ENCODE measurements around the gene TRIM65. TPM values are rescaled to one million over a fixed set of nuclear protein-coding genes. Genes with fewer than 3 reads are reported as not detected.

Gene TRIM65
- total and polyA plus RNA-seq, 2 of the 13 experiments (the other 11 are each of a cell fraction or from before 2014, with no cell fraction given): 10.3 to 22.4 TPM

- TF ChIP-seq, protein P1, sequence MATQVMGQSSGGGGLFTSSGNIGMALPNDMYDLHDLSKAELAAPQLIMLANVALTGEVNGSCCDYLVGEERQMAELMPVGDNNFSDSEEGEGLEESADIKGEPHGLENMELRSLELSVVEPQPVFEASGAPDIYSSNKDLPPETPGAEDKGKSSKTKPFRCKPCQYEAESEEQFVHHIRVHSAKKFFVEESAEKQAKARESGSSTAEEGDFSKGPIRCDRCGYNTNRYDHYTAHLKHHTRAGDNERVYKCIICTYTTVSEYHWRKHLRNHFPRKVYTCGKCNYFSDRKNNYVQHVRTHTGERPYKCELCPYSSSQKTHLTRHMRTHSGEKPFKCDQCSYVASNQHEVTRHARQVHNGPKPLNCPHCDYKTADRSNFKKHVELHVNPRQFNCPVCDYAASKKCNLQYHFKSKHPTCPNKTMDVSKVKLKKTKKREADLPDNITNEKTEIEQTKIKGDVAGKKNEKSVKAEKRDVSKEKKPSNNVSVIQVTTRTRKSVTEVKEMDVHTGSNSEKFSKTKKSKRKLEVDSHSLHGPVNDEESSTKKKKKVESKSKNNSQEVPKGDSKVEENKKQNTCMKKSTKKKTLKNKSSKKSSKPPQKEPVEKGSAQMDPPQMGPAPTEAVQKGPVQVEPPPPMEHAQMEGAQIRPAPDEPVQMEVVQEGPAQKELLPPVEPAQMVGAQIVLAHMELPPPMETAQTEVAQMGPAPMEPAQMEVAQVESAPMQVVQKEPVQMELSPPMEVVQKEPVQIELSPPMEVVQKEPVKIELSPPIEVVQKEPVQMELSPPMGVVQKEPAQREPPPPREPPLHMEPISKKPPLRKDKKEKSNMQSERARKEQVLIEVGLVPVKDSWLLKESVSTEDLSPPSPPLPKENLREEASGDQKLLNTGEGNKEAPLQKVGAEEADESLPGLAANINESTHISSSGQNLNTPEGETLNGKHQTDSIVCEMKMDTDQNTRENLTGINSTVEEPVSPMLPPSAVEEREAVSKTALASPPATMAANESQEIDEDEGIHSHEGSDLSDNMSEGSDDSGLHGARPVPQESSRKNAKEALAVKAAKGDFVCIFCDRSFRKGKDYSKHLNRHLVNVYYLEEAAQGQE (IDR thresholded peaks at IDR 0.05; ENCODE audit: borderline replicate concordance in 1 of 2, low read depth in 1 of 2, low read length in 2 of 2): no peak; a peak in 1 of 4 replicates
- TF ChIP-seq ATF5 (CRISPR knock-in tag; IDR thresholded peaks at IDR 0.05; ENCODE audit: low read depth): no peak
- TF ChIP-seq ZNF710 (CRISPR knock-in tag; IDR thresholded peaks at IDR 0.05; ENCODE audit: borderline replicate concordance): peak; percentile 90
- TF ChIP-seq GZF1 (CRISPR knock-in tag; IDR thresholded peaks at IDR 0.05): peak; percentile 85
- TF ChIP-seq CEBPG (CRISPR knock-in tag; IDR thresholded peaks at IDR 0.05): peak; percentile 28; the same call in 1 of the 2 replicates
- peak; percentile 73; the same call in 1 of the 2 replicates for TF ChIP-seq NR1H2 (CRISPR knock-in tag; IDR thresholded peaks at IDR 0.05; ENCODE audit: borderline replicate concordance, low read depth)
- TF ChIP-seq HMGA1 (CRISPR knock-in tag; conservative IDR thresholded peaks at IDR 0.05): no peak
- TF ChIP-seq RELA (CRISPR knock-in tag; IDR thresholded peaks at IDR 0.05): no peak
- TF ChIP-seq ZBTB44 (CRISPR knock-in tag; IDR thresholded peaks at IDR 0.05): no peak
- TF ChIP-seq IRX3 (CRISPR knock-in tag; IDR thresholded peaks at IDR 0.05; ENCODE audit: borderline replicate concordance, low read depth): no peak
- peak; percentile 70; the same call in 1 of the 2 replicates for TF ChIP-seq ZBTB33 (CRISPR knock-in tag; IDR thresholded peaks at IDR 0.05)
- 0 out of 2 replicates have a peak, but pooled peaks have one; percentile 27 for TF ChIP-seq PCBP1 (IDR thresholded peaks at IDR 0.05; ENCODE audit: borderline replicate concordance, low read depth, low read length)
- 0 out of 2 replicates have a peak, but pooled peaks have one; percentile 36 for TF ChIP-seq ZNF607 (CRISPR knock-in tag; IDR thresholded peaks at IDR 0.05; ENCODE audit: borderline replicate concordance)
- peak; percentile 74; the same call in 1 of the 2 replicates for TF ChIP-seq IRF9 (CRISPR knock-in tag; IDR thresholded peaks at IDR 0.05; ENCODE audit: borderline replicate concordance)
Measured at GRCh38 chr17:75846692-75847613, 49.8 kb downstream of the TRIM65 start (continued).

Measured in HepG2 (cell line).